OCI-LY7 (cell line): ENCODE results near the gene SKAP2. TPM values are rescaled to one million over a fixed set of nuclear protein-coding genes. Genes with fewer than 3 reads are reported as not detected.

Source experiments
- BruUV-seq: library from RNA; stranded (reverse); fragments of 400-500 nt; replicated peaks from 2 replicates; lab custom pipeline; 2021; lab: Mats Ljungman, UMichigan
- CTCF ChIA-PET: fragments of 300-600 bp; sonication (Branson Sonifier 250); formaldehyde crosslinking; loops from one replicate; lab custom pipeline; 2022; ENCODE audit warnings: antibody characterized with exemption; ENCODE audit not compliant: unreplicated experiment; lab: Charles Lee
- POLR2A ChIA-PET: fragments of 300-600 bp; sonication (Branson Sonifier 250); formaldehyde crosslinking; loops from one replicate; lab custom pipeline; 2022; ENCODE audit warnings: antibody characterized with exemption; lab: Charles Lee
- DNase-seq: peaks from one replicate; pipeline ENCODE4 v3.0.0-alpha.2; 2015; ENCODE audit warnings: low spot score
- H2AFZ ChIP-seq: fragments of 200-600 bp; sonication (generic), shearing (Covaris generic); 2 replicates; pipeline ENCODE4 v1.6.1; 2014; ENCODE audit warnings: mild to moderate bottlenecking, antibody characterized with exemption, low read length, moderate library complexity
- H3K27ac ChIP-seq: fragments of 200-600 bp; sonication (generic); 2 replicates; pipeline ENCODE4 v1.5.1; 2014; ENCODE audit warnings: mixed run types, low read depth, mild to moderate bottlenecking, moderate library complexity, low read length, inconsistent platforms; ENCODE audit not compliant: poor library complexity, severe bottlenecking
- H3K36me3 ChIP-seq: fragments of 200-600 bp; sonication (generic); 2 replicates; pipeline ENCODE4 v1.6.1; 2014; ENCODE audit warnings: mild to moderate bottlenecking, antibody characterized with exemption, low read length, moderate library complexity, mixed read lengths; ENCODE audit not compliant: insufficient read depth
- H3K4me1 ChIP-seq: fragments of 200-600 bp; sonication (generic); 2 replicates; pipeline ENCODE4 v1.5.1; 2014; ENCODE audit warnings: mild to moderate bottlenecking, low read length; ENCODE audit not compliant: insufficient read depth, poor library complexity, severe bottlenecking
- H3K4me2 ChIP-seq: fragments of 200-600 bp; sonication (generic); 2 replicates; pipeline ENCODE4 v1.6.1; 2014; ENCODE audit warnings: mild to moderate bottlenecking, low read length
- H3K4me3 ChIP-seq: fragments of 200-600 bp; sonication (generic); 2 replicates; pipeline ENCODE4 v1.5.1; 2014; ENCODE audit warnings: mild to moderate bottlenecking, low read depth, low read length; ENCODE audit not compliant: poor library complexity, severe bottlenecking
- H3K79me2 ChIP-seq: fragments of 200-600 bp; sonication (generic); 2 replicates; pipeline ENCODE4 v1.6.1; 2016; ENCODE audit warnings: low read depth, mild to moderate bottlenecking, low read length, moderate library complexity, mixed read lengths; ENCODE audit not compliant: insufficient read depth
- H3K9me2 ChIP-seq: fragments of 200-600 bp; sonication (generic); 2 replicates; pipeline ENCODE4 v1.6.1; 2016; ENCODE audit warnings: mild to moderate bottlenecking, low read length, mixed read lengths; ENCODE audit not compliant: insufficient read depth
- H3K9me3 ChIP-seq: fragments of 200-600 bp; sonication (generic); 2 replicates; pipeline ENCODE4 v1.6.1; 2014; ENCODE audit warnings: mild to moderate bottlenecking, mixed run types, low read length, mixed read lengths
- H4K20me1 ChIP-seq: fragments of 200-600 bp; sonication (generic); 2 replicates; pipeline ENCODE4 v1.6.1; 2014; ENCODE audit warnings: mild to moderate bottlenecking, antibody characterized with exemption, low read length, moderate library complexity, mixed read lengths; ENCODE audit not compliant: insufficient read depth
- EZH2phosphoT487 ChIP-seq: fragments of 200-600 bp; sonication (generic); IDR thresholded peaks from 2 replicates; pipeline ENCODE4 v1.6.1; 2018; ENCODE audit warnings: low read depth, borderline replicate concordance, mild to moderate bottlenecking, mixed run types, antibody characterized with exemption, low read length, moderate library complexity, mixed read lengths
- intact Hi-C: fragments of 100-400 bp; cut with micrococcal nuclease; formaldehyde crosslinking; loops from one replicate; pipeline ENCODE4 v1.10.0; 2022; ENCODE audit not compliant: unreplicated experiment
- total RNA-seq, 2 experiments: library from RNA; depleted of rRNA in 1 of 2; stranded (reverse); fragments of >200 nt in 1 of 2; shearing (Covaris generic) in 1 of 2; gene quantifications; 2 replicates each; pipeline ENCODE4 v1.2.3, GENCODE V29; 2014 to 2022
- TF ChIP-seq, protein P1 (sequence below): fragments of 200-600 bp; sonication (generic); conservative IDR thresholded peaks from 2 replicates; pipeline ENCODE4 v1.5.1; 2014; ENCODE audit warnings: mild to moderate bottlenecking, antibody characterized with exemption, low read length, moderate library complexity, mixed read lengths

Gene SKAP2
- total RNA-seq, 2 experiments from 2014 or later: 15.5 to 54.8 TPM

DNA sequence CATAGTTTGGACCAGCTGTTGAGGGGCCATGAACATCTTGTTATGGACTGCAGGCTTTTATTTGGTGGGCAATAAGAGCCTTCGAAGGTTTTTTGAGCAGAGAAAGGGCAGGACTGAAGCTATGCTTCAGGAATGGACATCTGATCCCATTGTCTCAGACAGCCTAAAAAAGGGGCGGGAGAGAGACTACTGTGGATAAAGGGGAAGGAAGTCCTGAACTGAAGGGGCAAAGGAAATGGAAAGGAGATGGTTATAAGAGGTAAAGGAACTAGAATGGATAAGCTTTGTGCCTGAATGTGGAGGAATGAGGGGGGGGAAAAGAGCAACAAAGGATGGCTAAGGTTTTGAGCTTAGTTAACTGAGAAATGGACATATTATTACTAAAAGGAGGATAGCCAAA lies 172.5 kb downstream of the SKAP2 start:
- intact Hi-C loops: no loop called here
- H2AFZ ChIP-seq: no peak overlapping the region
- H3K27ac ChIP-seq: no peak overlapping the region
- no peaks in the 10 kb centered on the region for H3K9me2 ChIP-seq
- ChIA-PET CTCF (no interaction called here), POLR2A (interaction anchor here (1.0 to 1.6 kb wide), 3 partner anchors 9 to 16 kb away, joined by 3 to 4 read pairs (median 4); no protein-coding TSS in a partner anchor)
- H4K20me1 ChIP-seq: no peaks in the 10 kb centered on the region
- no peak for DNase-seq
- TF ChIP-seq EZH2phosphoT487: no peak
- TF ChIP-seq, protein P1, sequence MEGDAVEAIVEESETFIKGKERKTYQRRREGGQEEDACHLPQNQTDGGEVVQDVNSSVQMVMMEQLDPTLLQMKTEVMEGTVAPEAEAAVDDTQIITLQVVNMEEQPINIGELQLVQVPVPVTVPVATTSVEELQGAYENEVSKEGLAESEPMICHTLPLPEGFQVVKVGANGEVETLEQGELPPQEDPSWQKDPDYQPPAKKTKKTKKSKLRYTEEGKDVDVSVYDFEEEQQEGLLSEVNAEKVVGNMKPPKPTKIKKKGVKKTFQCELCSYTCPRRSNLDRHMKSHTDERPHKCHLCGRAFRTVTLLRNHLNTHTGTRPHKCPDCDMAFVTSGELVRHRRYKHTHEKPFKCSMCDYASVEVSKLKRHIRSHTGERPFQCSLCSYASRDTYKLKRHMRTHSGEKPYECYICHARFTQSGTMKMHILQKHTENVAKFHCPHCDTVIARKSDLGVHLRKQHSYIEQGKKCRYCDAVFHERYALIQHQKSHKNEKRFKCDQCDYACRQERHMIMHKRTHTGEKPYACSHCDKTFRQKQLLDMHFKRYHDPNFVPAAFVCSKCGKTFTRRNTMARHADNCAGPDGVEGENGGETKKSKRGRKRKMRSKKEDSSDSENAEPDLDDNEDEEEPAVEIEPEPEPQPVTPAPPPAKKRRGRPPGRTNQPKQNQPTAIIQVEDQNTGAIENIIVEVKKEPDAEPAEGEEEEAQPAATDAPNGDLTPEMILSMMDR: no peak
- no peaks in the 10 kb centered on the region for H3K79me2 ChIP-seq
- H3K9me3 ChIP-seq: no peaks in the 10 kb centered on the region
- H3K4me3 ChIP-seq: no peak overlapping the region
- BruUV-seq: no TSS peak
- no peak overlapping the region for H3K4me2 ChIP-seq
- H3K4me1 ChIP-seq: peaks cover 12% of the 10 kb centered on the region
- H3K36me3 ChIP-seq: no peaks in the 10 kb centered on the region

GRCh38 chr7:26691406-26691805 lies 173.0 kb downstream of the SKAP2 start:
- Histone ChIP-seq H3K79me2 (no peaks in the 10 kb centered on the region), H3K36me3 (no peaks in the 10 kb centered on the region), H2AFZ (no peak overlapping the region), H4K20me1 (no peaks in the 10 kb centered on the region), H3K27ac (no peak overlapping the region), H3K4me1 (peaks cover 12% of the 10 kb centered on the region), H3K4me3 (no peak overlapping the region), H3K9me2 (no peaks in the 10 kb centered on the region), H3K4me2 (no peak overlapping the region), H3K9me3 (no peaks in the 10 kb centered on the region)
- intact Hi-C loops: no loop called here
- ChIA-PET POLR2A (interaction anchor here (0.7 to 1.6 kb wide), 4 partner anchors 10 to 779 kb away, joined by 3 to 4 read pairs (median 4); no protein-coding TSS in a partner anchor), CTCF (no interaction called here)
- TF ChIP-seq, protein P1: no peak
- TF ChIP-seq EZH2phosphoT487: no peak
- BruUV-seq: no TSS peak
- DNase-seq: no peak

- H3K36me3 ChIP-seq: no peaks in the 10 kb centered on the region
- intact Hi-C loops: no loop called here
- H3K4me2 ChIP-seq: no peak overlapping the region
- no peak for TF ChIP-seq EZH2phosphoT487
- TF ChIP-seq, protein P1: no peak
- H3K4me1 ChIP-seq: peaks cover 12% of the 10 kb centered on the region
- no peaks in the 10 kb centered on the region for H3K79me2 ChIP-seq
- no peak overlapping the region for H3K4me3 ChIP-seq
- CTCF ChIA-PET: interaction anchor here (1.3 kb wide), 1 partner anchor 80 kb away, joined by 4 read pairs; no protein-coding TSS in a partner anchor
- POLR2A ChIA-PET: interaction anchor here (0.6 to 1.8 kb wide), 7 partner anchors 9 to 1790 kb away, joined by 3 to 9 read pairs (median 3); no protein-coding TSS in a partner anchor
- BruUV-seq: no TSS peak
- no peaks in the 10 kb centered on the region for H4K20me1 ChIP-seq
- no peaks in the 10 kb centered on the region for H3K9me3 ChIP-seq
- H3K27ac ChIP-seq: no peak overlapping the region
- no peaks in the 10 kb centered on the region for H3K9me2 ChIP-seq
- H2AFZ ChIP-seq: no peak overlapping the region
- no peak for DNase-seq
Observed at GRCh38 chr7:26690135-26690805, 174.1 kb downstream of the SKAP2 start.
